K562 (cell line): ENCODE measurements around the gene MOB1A. TPM values are rescaled to one million over a fixed set of nuclear protein-coding genes. Genes with fewer than 3 reads are reported as not detected.

ENCODE experiments used
- ATAC-seq: fragments of 200-7000 bp; cut with Tn5 transposase; 3 replicates; pipeline ENCODE4 v1.9.1; 2020; ENCODE audit warnings: moderate library complexity
- BruUV-seq: library from RNA; stranded (reverse); fragments of 400-500 nt; replicated peaks from 2 replicates; lab custom pipeline; 2021; lab: Mats Ljungman, UMichigan
- CTCF ChIA-PET: fragments of 300-600 bp; formaldehyde crosslinking; extraction: SDS; loops from one replicate; lab custom pipeline; 2021; ENCODE audit warnings: low intra/inter-chr PET ratio; lab: Yijun Ruan, JAX
- POLR2A ChIA-PET: fragments of 300-600, 350-650 bp; sonication (Branson Sonifier 250); formaldehyde crosslinking; extraction: SDS; loops from one replicate; lab custom pipeline; 2021; ENCODE audit warnings: antibody characterized with exemption, inconsistent platforms; lab: Yijun Ruan, JAX
- DNase-seq, 4 experiments: peaks; one replicate each; pipeline versions ENCODE4 v3.0.0 to v3.0.0-alpha.2; 2011 to 2018; ENCODE audit warnings: low spot score in 3 of 4, mixed read lengths in 3 of 4; ENCODE audit errors: extremely low read depth in 1 of 4
- FAIRE-seq: peaks from 2 replicates; lab custom pipeline; 2011; peaks lifted over from hg19 to GRCh38; lab: Jason Lieb, UNC
- H2AFZ ChIP-seq: 2 replicates; pipeline ENCODE4 v1.6.0; 2011; ENCODE audit warnings: low read depth, low read length, control low read depth, inconsistent platforms
- H3K27ac ChIP-seq: fragments of 200-600 bp; 3 replicates; pipeline ENCODE4 v1.8.0; 2011; ENCODE audit warnings: low read depth, mild to moderate bottlenecking, control low read depth, inconsistent platforms, low read length, moderate library complexity, mixed read lengths; ENCODE audit errors: extremely low read depth
- H3K27me3 ChIP-seq, 2 experiments: fragments of 300-600 bp in 1 of 2; 2 replicates in 1 of 2; 3 replicates in 1 of 2; pipeline versions ENCODE4 v1.6.0 to v1.8.0; 2011; ENCODE audit warnings: inconsistent platforms in 2 of 2, low read length in 2 of 2, mild to moderate bottlenecking in 1 of 2, mixed read lengths in 1 of 2, moderate library complexity in 1 of 2; ENCODE audit not compliant: control insufficient read depth in 2 of 2, insufficient read depth in 2 of 2
- H3K36me3 ChIP-seq: fragments of 300-600 bp; 3 replicates; pipeline ENCODE4 v1.8.0; 2011; ENCODE audit warnings: mild to moderate bottlenecking, low read length, inconsistent platforms; ENCODE audit not compliant: control insufficient read depth, insufficient read depth
- H3K4me1 ChIP-seq, 2 experiments: fragments of 200-600 bp in 1 of 2; replicated peaks in 1 of 2; 2 replicates in 1 of 2; 3 replicates in 1 of 2; pipeline versions ENCODE4 v1.5.1 to v1.8.0; 2011; ENCODE audit warnings: inconsistent platforms in 2 of 2, low read length in 2 of 2, mild to moderate bottlenecking in 1 of 2, mixed read lengths in 1 of 2, moderate library complexity in 1 of 2; ENCODE audit not compliant: control insufficient read depth in 2 of 2, insufficient read depth in 2 of 2
- H3K4me2 ChIP-seq: 2 replicates; pipeline ENCODE4 v1.6.1; 2011; ENCODE audit warnings: low read length, control low read depth, inconsistent platforms, mixed read lengths; ENCODE audit not compliant: insufficient read depth
- H3K4me3 ChIP-seq: fragments of 200-600 bp; sonication (generic), shearing (Covaris generic); 2 replicates; pipeline ENCODE4 v1.5.1; 2016; ENCODE audit warnings: control low read depth, inconsistent platforms
- H3K79me2 ChIP-seq: fragments of 200-600 bp; 3 replicates; pipeline ENCODE4 v1.8.0; 2011; ENCODE audit warnings: low read length, inconsistent platforms; ENCODE audit not compliant: control insufficient read depth, insufficient read depth
- H3K9ac ChIP-seq, 2 experiments: 2 replicates each; pipeline versions ENCODE4 v1.6.0 to v1.6.1; 2011; ENCODE audit warnings: low read depth in 2 of 2, low read length in 2 of 2, control low read depth in 1 of 2, inconsistent platforms in 1 of 2, mild to moderate bottlenecking in 1 of 2, mixed read lengths in 1 of 2; ENCODE audit not compliant: insufficient read depth in 1 of 2
- H3K9me1 ChIP-seq: one replicate; pipeline ENCODE4 v1.6.0; 2011; ENCODE audit warnings: inconsistent platforms, mild to moderate bottlenecking, low read length, moderate library complexity; ENCODE audit not compliant: control insufficient read depth, insufficient read depth
- H3K9me3 ChIP-seq: replicated peaks from 2 replicates; pipeline ENCODE4 v1.5.1; 2011; ENCODE audit warnings: low read depth, low read length, inconsistent platforms; ENCODE audit not compliant: control insufficient read depth, insufficient read depth
- H4K20me1 ChIP-seq: replicated peaks from 2 replicates; pipeline ENCODE4 v1.6.1; 2011; ENCODE audit warnings: low read length, inconsistent platforms, mixed read lengths; ENCODE audit not compliant: control insufficient read depth, insufficient read depth
- ARNT ChIP-seq, 2 experiments: fragments of 450-650 bp; IDR thresholded peaks; 2 replicates each; pipeline ENCODE4 v1.6.1; 2016; ENCODE audit warnings: mild to moderate bottlenecking in 1 of 2
- BRD4 ChIP-seq: fragments of 200-600 bp; sonication (generic); IDR thresholded peaks from 2 replicates; pipeline ENCODE4 v1.6.1; 2017; ENCODE audit warnings: inconsistent platforms
- CC2D1A ChIP-seq: fragments of 450-650 bp; IDR thresholded peaks from 2 replicates; pipeline ENCODE4 v1.6.1; 2017; ENCODE audit warnings: mild to moderate bottlenecking
- CSDE1 ChIP-seq, 2 experiments: fragments of 450-650 bp; IDR thresholded peaks; 2 replicates each; pipeline ENCODE4 v1.6.1; 2016; ENCODE audit warnings: mild to moderate bottlenecking in 1 of 2
- ELF1 ChIP-seq: fragments of 200-800 bp; sonication (Bioruptor generic); IDR thresholded peaks from 2 replicates; pipeline ENCODE4 v1.6.1; 2016; ENCODE audit warnings: missing genetic modification characterization, missing compliant biosample characterization
- EP400 ChIP-seq: fragments of 450-650 bp; IDR thresholded peaks from 2 replicates; pipeline ENCODE4 v1.6.1; 2017; ENCODE audit warnings: antibody characterized with exemption, mild to moderate bottlenecking, moderate library complexity
- FOXJ2 ChIP-seq: fragments of 200-800 bp; sonication (Bioruptor generic); IDR thresholded peaks from 2 replicates; pipeline ENCODE4 v1.6.1; 2016; ENCODE audit warnings: missing genetic modification characterization, missing compliant biosample characterization
- FOXO4 ChIP-seq: fragments of 450-650 bp; formaldehyde crosslinking; IDR thresholded peaks from 2 replicates; pipeline ENCODE4 v1.4.0; 2020; ENCODE audit warnings: mild to moderate bottlenecking, moderate library complexity
- KDM1A ChIP-seq, 2 experiments: fragments of 450-650 bp; IDR thresholded peaks; 2 replicates each; pipeline ENCODE4 v1.6.1; 2016; ENCODE audit warnings: mild to moderate bottlenecking in 2 of 2
- MEF2A ChIP-seq: IDR thresholded peaks from 2 replicates; pipeline ENCODE4 v1.6.1; 2011; ENCODE audit warnings: low read depth, mild to moderate bottlenecking, low read length, moderate library complexity; ENCODE audit not compliant: control insufficient read depth
- NCOR1 ChIP-seq: fragments of 450-650 bp; IDR thresholded peaks from 2 replicates; pipeline ENCODE4 v1.6.1; 2016; ENCODE audit warnings: mild to moderate bottlenecking, moderate library complexity
- PCBP2 ChIP-seq: fragments of 200-400 bp; formaldehyde crosslinking; IDR thresholded peaks from 2 replicates; pipeline ENCODE4 v1.6.1; 2018; ENCODE audit warnings: low read length, low read depth, mild to moderate bottlenecking, moderate library complexity; ENCODE audit not compliant: poor library complexity, severe bottlenecking
- PHB ChIP-seq: fragments of 250-450 bp; sonication (Bioruptor Pico); IDR thresholded peaks from 2 replicates; pipeline ENCODE4 v1.5.0; 2021
- PHF20 ChIP-seq: fragments of 450-650 bp; IDR thresholded peaks from 2 replicates; pipeline ENCODE4 v1.6.1; 2018; ENCODE audit not compliant: partially characterized antibody
- SMARCE1 ChIP-seq: fragments of 450-650 bp; IDR thresholded peaks from 2 replicates; pipeline ENCODE4 v1.7.1; 2016; ENCODE audit warnings: mild to moderate bottlenecking
- SUPT5H ChIP-seq: fragments of 450-650 bp; IDR thresholded peaks from 2 replicates; pipeline ENCODE4 v1.6.1; 2016
- XRCC5 ChIP-seq: fragments of 200-400 bp; formaldehyde crosslinking; IDR thresholded peaks from 2 replicates; pipeline ENCODE4 v1.6.1; 2017; ENCODE audit warnings: low read depth, mild to moderate bottlenecking, low read length
- ZBTB2 ChIP-seq: fragments of 450-650 bp; IDR thresholded peaks from 2 replicates; pipeline ENCODE4 v1.6.1; 2016; ENCODE audit warnings: antibody characterized with exemption
- ZNF253 ChIP-seq: fragments of 250-450 bp; sonication (Bioruptor Pico); conservative IDR thresholded peaks from 2 replicates; pipeline ENCODE4 v1.6.1; 2021; ENCODE audit warnings: mild to moderate bottlenecking
- ZNF347 ChIP-seq: fragments of 450-650 bp; formaldehyde crosslinking; IDR thresholded peaks from 2 replicates; pipeline ENCODE4 v1.4.0; 2020; ENCODE audit warnings: low read depth, mild to moderate bottlenecking, moderate library complexity
- ZNF561 ChIP-seq: fragments of 450-650 bp; formaldehyde crosslinking; conservative IDR thresholded peaks from 2 replicates; pipeline ENCODE4 v1.4.0; 2020; ENCODE audit warnings: mild to moderate bottlenecking, moderate library complexity
- WGBS: fragments of 100-300 bp; shearing (Covaris generic); methylation state at CpG from one replicate; pipeline ENCODE4 v1.1.6; 2016; ENCODE audit warnings: low coverage, mixed read lengths; ENCODE audit not compliant: insufficient coverage; ENCODE audit errors: missing lambda C conversion rate; 5-methylcytosine and 5-hydroxymethylcytosine counted together
- in situ Hi-C: fragments of 300-500 bp; cut with MboI; formaldehyde crosslinking; loops from 4 replicates; pipeline ENCODE4 v1.15.0; 2018; ENCODE audit warnings: inconsistent platforms, mixed read lengths
- intact Hi-C: fragments of 100-400 bp; cut with micrococcal nuclease; formaldehyde crosslinking; loops from 2 replicates; pipeline ENCODE4 v1.14.2; 2022
- polyA plus RNA-seq, 8 experiments: library from polyadenylated mRNA; depleted of rRNA in 4 of 8; stranded (reverse) in 5 of 8; unstranded in 3 of 8; fragments of >200 nt; fragmentation: Nextera tagmentation in 2 of 8; fragmentation: Illumina TruSeq in 1 of 8; extraction: Ambion mirVana in 2 of 8; extraction: Trizol in 1 of 8; gene quantifications; 2 replicates each; pipeline versions ENCODE4 v1.2.1 to v1.2.3, GENCODE V29; 2011 to 2014; ENCODE audit warnings: inconsistent platforms in 1 of 8, missing spikeins in 1 of 8
- total RNA-seq, 7 experiments: library from RNA; depleted of rRNA in 6 of 7; stranded (reverse); fragments of >200 nt in 6 of 7; fragmentation: Illumina TruSeq in 2 of 7; extraction: Trizol in 2 of 7; gene quantifications; 2 replicates each; pipeline versions ENCODE4 v1.2.1 to v1.2.3, GENCODE V29; 2011 to 2021; ENCODE audit warnings: low replicate concordance in 1 of 7

Gene MOB1A
- total and polyA plus RNA-seq, 9 of the 15 experiments (the other 6 are each of a cell fraction or from before 2014, with no cell fraction given) = 24.8 to 100 (median 60.2) TPM

GRCh38 chr2:74181739-74182138 is 3.1 kb upstream of the MOB1A start (continued):
- TF ChIP-seq FOXO4 (no peak), ZNF561 (no peak), ZNF253 (CRISPR knock-in tag) (no peak), CC2D1A (peak; percentile 54; the same call in 1 of the 2 replicates)

GRCh38 chr2:74179063-74179865 is 585 bp upstream of the MOB1A start:
- Histone ChIP-seq H3K9ac (peak overlapping the region; percentile 79 to 95; a peak in 3 of 4 replicates), H3K27me3 (no peaks in the 10 kb centered on the region), H3K4me3 (peak overlapping the region; percentile 81), H3K9me1 (no peaks in the 10 kb centered on the region), H4K20me1 (no peaks in the 10 kb centered on the region; the same call in 1 of the 2 replicates), H3K4me2 (peak overlapping the region; percentile 86), H2AFZ (peak overlapping the region; percentile 60), H3K79me2 (peaks cover 44% of the 10 kb centered on the region), H3K4me1 (peaks cover 14 to 19% of the 10 kb centered on the region in 2 experiments), H3K27ac (peak overlapping the region; percentile 43; the same call in 1 of the 3 replicates), H3K36me3 (peaks cover 17% of the 10 kb centered on the region; the same call in 2 of the 3 replicates), H3K9me3 (no peaks in the 10 kb centered on the region)
- ATAC-seq (peak; percentile 4), FAIRE-seq (no peak), DNase-seq (peak in 1 of 4 experiments; percentile 39)
- ChIA-PET POLR2A (interaction anchor here (0.6 to 6.5 kb wide), 13 partner anchors 9 to 399 kb away, joined by 3 to 98 read pairs (median 6); partner anchors contain the start of genes BOLA3, DUSP11 and MTHFD2), CTCF (interaction anchor here (0.7 kb wide), 1 partner anchor 337 kb away, joined by 3 read pairs; no protein-coding TSS in a partner anchor)
- in situ Hi-C loops = no loop called here
- TSS peak; percentile 88 for BruUV-seq
- intact Hi-C loops = no loop called here
- 10% methylated on average over 12 of the region's 25 CpGs for WGBS
- TF ChIP-seq ZNF347 (CRISPR knock-in tag) (no peak), SMARCE1 (peak; percentile 45; the same call in 1 of the 2 replicates), PCBP2 (no peak), PHB (CRISPR knock-in tag) (no peak), ZBTB2 (no peak), PHF20 (no peak), SUPT5H (peak; percentile 45), MEF2A (no peak), XRCC5 (no peak), KDM1A (IDR thresholded peaks at IDR 0.05) (no peak), BRD4 (no peak), ELF1 (tag) (peak; percentile 65; the same call in 1 of the 2 replicates), CSDE1 (IDR thresholded peaks at IDR 0.05) (no peak), EP400 (no peak), NCOR1 (no peak), FOXJ2 (no peak), ARNT (IDR thresholded peaks at IDR 0.05) (no peak)
